ENCODE measurements around the gene DAGLB.
A peak's percentile ranks its signal among the peaks of the same experiment; 100 is the strongest.

DNA sequence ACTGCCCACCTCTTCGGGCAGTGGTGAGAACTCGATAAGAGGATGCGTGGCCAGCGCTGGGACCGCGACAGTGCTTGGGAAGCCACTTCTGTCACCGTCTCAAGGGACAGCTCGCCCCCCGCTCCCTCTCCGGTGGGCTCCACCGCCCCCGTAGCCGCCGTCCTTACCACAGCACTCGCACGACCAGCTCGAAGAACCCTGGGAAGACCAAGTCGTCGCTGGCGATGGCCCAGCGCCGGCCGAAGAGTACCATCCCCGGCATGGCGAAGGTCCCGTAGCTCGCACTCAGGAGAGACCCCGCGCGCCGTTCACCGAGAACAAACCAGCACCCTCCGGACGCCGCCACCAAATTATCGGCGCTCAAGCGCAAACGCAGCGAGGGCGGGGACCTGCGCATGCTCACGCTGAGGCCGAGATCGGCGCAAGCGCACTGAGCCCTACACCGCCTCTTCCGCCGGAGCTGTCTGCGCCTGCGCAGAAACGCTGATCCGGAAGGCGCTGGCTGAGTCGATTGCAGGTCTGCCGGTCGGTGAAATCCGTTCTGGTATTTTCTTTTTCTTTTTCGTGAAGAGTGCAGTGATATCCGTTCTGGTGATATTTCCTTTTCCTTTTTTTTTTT, at the start of gene DAGLB:
- TF ChIP-seq POLR2A (IDR thresholded peaks at IDR 0.05; ENCODE audit: low read length) (peak; percentile 87), GATA1 (IDR thresholded peaks at IDR 0.05; ENCODE audit: low read depth, low read length) (no peak)

All from erythroblast (primary cell).